ENCODE results near the gene CROCC.

DNA sequence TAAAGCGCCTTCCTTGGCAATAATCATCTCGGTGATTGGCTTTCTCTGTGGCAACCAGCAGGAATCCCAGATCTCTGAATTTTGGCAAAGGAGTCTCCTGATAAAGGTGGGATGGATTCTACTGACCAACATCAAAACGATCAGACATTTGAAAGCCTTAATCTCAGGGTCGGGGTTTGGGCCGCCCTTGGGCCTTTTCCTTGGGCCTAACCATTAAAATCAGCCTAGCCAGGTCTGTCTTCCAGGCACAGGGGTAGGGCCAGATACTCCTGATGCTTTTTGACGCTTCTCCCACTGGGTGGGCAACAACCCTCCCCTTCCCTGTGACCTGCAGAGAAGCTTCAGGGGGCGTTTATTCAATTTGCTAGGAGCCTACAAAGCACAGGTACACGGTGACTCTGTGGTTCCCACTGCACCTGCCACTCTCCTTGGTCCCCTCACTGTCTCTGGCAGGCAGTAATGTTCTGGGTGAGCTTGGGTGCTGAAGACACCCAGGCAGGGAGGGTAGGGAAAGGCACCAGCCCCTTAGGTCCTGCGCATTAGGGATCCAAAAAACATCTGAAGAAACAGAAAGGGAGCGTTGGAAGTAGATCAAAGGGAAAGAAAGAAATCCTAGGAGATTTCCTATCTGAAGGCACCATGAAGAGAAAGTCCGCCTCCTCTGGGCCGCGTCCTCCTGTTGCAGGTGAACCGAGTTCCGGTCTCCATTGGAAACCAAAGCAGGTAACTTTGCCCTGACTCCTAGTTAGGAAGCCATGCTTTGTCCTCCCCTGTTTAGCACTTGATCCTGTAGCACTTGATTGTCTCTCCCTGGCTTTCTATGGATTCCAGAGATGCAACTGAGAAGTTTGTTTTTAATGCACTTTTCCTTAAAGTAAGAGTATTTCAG, 13.6 kb upstream of the CROCC start:
- TF ChIP-seq EP300 (IDR thresholded peaks at IDR 0.05): no peak
- TF ChIP-seq, protein P1, sequence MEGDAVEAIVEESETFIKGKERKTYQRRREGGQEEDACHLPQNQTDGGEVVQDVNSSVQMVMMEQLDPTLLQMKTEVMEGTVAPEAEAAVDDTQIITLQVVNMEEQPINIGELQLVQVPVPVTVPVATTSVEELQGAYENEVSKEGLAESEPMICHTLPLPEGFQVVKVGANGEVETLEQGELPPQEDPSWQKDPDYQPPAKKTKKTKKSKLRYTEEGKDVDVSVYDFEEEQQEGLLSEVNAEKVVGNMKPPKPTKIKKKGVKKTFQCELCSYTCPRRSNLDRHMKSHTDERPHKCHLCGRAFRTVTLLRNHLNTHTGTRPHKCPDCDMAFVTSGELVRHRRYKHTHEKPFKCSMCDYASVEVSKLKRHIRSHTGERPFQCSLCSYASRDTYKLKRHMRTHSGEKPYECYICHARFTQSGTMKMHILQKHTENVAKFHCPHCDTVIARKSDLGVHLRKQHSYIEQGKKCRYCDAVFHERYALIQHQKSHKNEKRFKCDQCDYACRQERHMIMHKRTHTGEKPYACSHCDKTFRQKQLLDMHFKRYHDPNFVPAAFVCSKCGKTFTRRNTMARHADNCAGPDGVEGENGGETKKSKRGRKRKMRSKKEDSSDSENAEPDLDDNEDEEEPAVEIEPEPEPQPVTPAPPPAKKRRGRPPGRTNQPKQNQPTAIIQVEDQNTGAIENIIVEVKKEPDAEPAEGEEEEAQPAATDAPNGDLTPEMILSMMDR (IDR thresholded peaks at IDR 0.05): no peak
